HT-29 (cell line): ENCODE results near the gene JAKMIP2. TPM values are rescaled to one million over a fixed set of nuclear protein-coding genes. Genes with fewer than 3 reads are reported as not detected.
"Not testable (repeated sequence)": the region's sequence is repeated elsewhere in the genome, so short reads cannot be mapped to it uniquely, and the experiment has no call there.

ENCODE experiments used
- DNase-seq: peaks from one replicate; pipeline ENCODE4 v3.0.0-alpha.2; 2015; ENCODE audit warnings: low spot score
- total RNA-seq: library from RNA; depleted of rRNA; stranded (reverse); fragments of >200 nt; shearing (Covaris generic); gene quantifications from 2 replicates; pipeline ENCODE4 v1.2.3, GENCODE V29; 2014

JAKMIP2 gene
- total RNA-seq, 1 experiment from 2014 or later: 0.03 TPM

GRCh38 chr5:147748590-147748989 lies 33.9 kb downstream of the JAKMIP2 start:
- DNase-seq: no peak

- no peak for DNase-seq
Measured at GRCh38 chr5:147746986-147747385, 35.5 kb downstream of the JAKMIP2 start.

- DNase-seq: no peak
Measured at GRCh38 chr5:147743678-147744374, 38.7 kb downstream of the JAKMIP2 start.

GRCh38 chr5:147743012-147743411 lies 39.5 kb downstream of the JAKMIP2 start:
- DNase-seq: no peak

GRCh38 chr5:147742151-147742550 lies 40.4 kb downstream of the JAKMIP2 start:
- DNase-seq: no peak

GRCh38 chr5:147740864-147741263 lies 41.7 kb downstream of the JAKMIP2 start:
- no peak for DNase-seq

- DNase-seq: no peak
Measured at GRCh38 chr5:147737921-147738320, 44.6 kb downstream of the JAKMIP2 start.

GRCh38 chr5:147735621-147736125 lies 46.9 kb downstream of the JAKMIP2 start:
- no peak for DNase-seq

GRCh38 chr5:147734894-147735293 lies 47.6 kb downstream of the JAKMIP2 start:
- DNase-seq: no peak

- no peak for DNase-seq
Measured at GRCh38 chr5:147733075-147733474, 49.5 kb downstream of the JAKMIP2 start.

- no peak for DNase-seq
Measured at GRCh38 chr5:147732291-147732883, 50.1 kb downstream of the JAKMIP2 start.

GRCh38 chr5:147731431-147732290 lies 50.9 kb downstream of the JAKMIP2 start:
- DNase-seq: no peak

- DNase-seq: no peak
Measured at GRCh38 chr5:147727200-147727599, 55.3 kb downstream of the JAKMIP2 start.

- DNase-seq: not testable (repeated sequence)
Measured at GRCh38 chr5:147721191-147721960, 61.2 kb downstream of the JAKMIP2 start.

GRCh38 chr5:147713550-147714295 lies 68.8 kb downstream of the JAKMIP2 start:
- no peak for DNase-seq

GRCh38 chr5:147712598-147712997 lies 69.9 kb downstream of the JAKMIP2 start:
- DNase-seq: no peak

GRCh38 chr5:147712019-147712418 lies 70.5 kb downstream of the JAKMIP2 start:
- DNase-seq: no peak

- DNase-seq: no peak
Measured at GRCh38 chr5:147711019-147711418, 71.5 kb downstream of the JAKMIP2 start.

- no peak for DNase-seq
Measured at GRCh38 chr5:147708708-147709107, 73.8 kb downstream of the JAKMIP2 start.

- DNase-seq: no peak
Measured at GRCh38 chr5:147704544-147704943, 78.0 kb downstream of the JAKMIP2 start.

- no peak for DNase-seq
Measured at GRCh38 chr5:147701468-147701867, 81.1 kb downstream of the JAKMIP2 start.
